GM12878 (cell line): ENCODE results near the gene HOXC13. TPM values are rescaled to one million over a fixed set of nuclear protein-coding genes. Genes with fewer than 3 reads are reported as not detected.

Source experiments
- ATAC-seq: fragments of 200-7000 bp; cut with Tn5 transposase; 3 replicates; pipeline ENCODE4 v1.9.1; 2020; ENCODE audit warnings: mild to moderate bottlenecking, moderate library complexity
- BruUV-seq: library from RNA; stranded (reverse); fragments of 400-500 nt; replicated peaks from 2 replicates; lab custom pipeline; 2021; lab: Mats Ljungman, UMichigan
- CTCF ChIA-PET: fragments of 300-600 bp; sonication (Branson Sonifier 250); formaldehyde crosslinking; extraction: SDS; loops from one replicate; lab custom pipeline; 2021; ENCODE audit warnings: inconsistent platforms; lab: Yijun Ruan, JAX
- POLR2A ChIA-PET: fragments of 350-600 bp; formaldehyde crosslinking; extraction: SDS; loops from one replicate; lab custom pipeline; 2021; ENCODE audit warnings: inconsistent platforms; lab: Charles Lee
- RAD21 ChIA-PET: fragments of 300-600 bp; sonication (Branson Sonifier 250); formaldehyde crosslinking; loops from one replicate; lab custom pipeline; 2023; ENCODE audit warnings: antibody characterized with exemption; ENCODE audit not compliant: unreplicated experiment; lab: Charles Lee
- SMC1A ChIA-PET: fragments of 300-600 bp; sonication (Branson Sonifier 250); formaldehyde crosslinking; loops from one replicate; lab custom pipeline; 2023; ENCODE audit not compliant: unreplicated experiment, uncharacterized antibody; lab: Charles Lee
- DNase-seq: peaks from one replicate; pipeline ENCODE4 v3.0.0-alpha.2; 2011; ENCODE audit warnings: low read depth, low spot score
- FAIRE-seq: peaks from 3 replicates; lab custom pipeline; 2011; peaks lifted over from hg19 to GRCh38; lab: Jason Lieb, UNC
- H2AFZ ChIP-seq: 2 replicates; pipeline ENCODE4 v1.6.0; 2011; ENCODE audit warnings: low read depth, low read length, control low read depth; ENCODE audit not compliant: control insufficient read depth
- H3K27ac ChIP-seq: 2 replicates; pipeline ENCODE4 v1.5.1; 2011; ENCODE audit warnings: control low read depth; ENCODE audit not compliant: control insufficient read depth, insufficient read depth
- H3K27me3 ChIP-seq, 2 experiments: replicated peaks in 1 of 2; 2 replicates each; pipeline versions ENCODE4 v1.6.0 to v1.6.1; 2011; ENCODE audit warnings: low read length in 1 of 2; ENCODE audit not compliant: control insufficient read depth in 2 of 2, insufficient read depth in 2 of 2
- H3K36me3 ChIP-seq, 2 experiments: 2 replicates each; pipeline ENCODE4 v1.5.1; 2011; ENCODE audit warnings: low read length in 1 of 2; ENCODE audit not compliant: control insufficient read depth in 2 of 2, insufficient read depth in 2 of 2
- H3K4me1 ChIP-seq: 2 replicates; pipeline ENCODE4 v1.6.1; 2011; ENCODE audit warnings: mild to moderate bottlenecking, low read length, moderate library complexity, mixed read lengths; ENCODE audit not compliant: control insufficient read depth, insufficient read depth
- H3K4me2 ChIP-seq: 2 replicates; pipeline ENCODE4 v1.6.0; 2011; ENCODE audit warnings: control low read depth; ENCODE audit not compliant: control insufficient read depth, insufficient read depth
- H3K4me3 ChIP-seq: fragments of 200-600 bp; sonication (generic); 2 replicates; pipeline ENCODE4 v1.5.1; 2016
- H3K79me2 ChIP-seq: 2 replicates; pipeline ENCODE4 v1.6.0; 2011; ENCODE audit warnings: low read length; ENCODE audit not compliant: control insufficient read depth, insufficient read depth
- H3K9ac ChIP-seq: 2 replicates; pipeline ENCODE4 v1.8.0; 2011; ENCODE audit warnings: low read length, control low read depth, mixed read lengths; ENCODE audit not compliant: control insufficient read depth, insufficient read depth
- H3K9me3 ChIP-seq: replicated peaks from 3 replicates; pipeline ENCODE4 v1.5.1; 2011; ENCODE audit warnings: mild to moderate bottlenecking, low read length; ENCODE audit not compliant: control insufficient read depth, insufficient read depth
- H4K20me1 ChIP-seq: 2 replicates; pipeline ENCODE4 v1.6.0; 2011; ENCODE audit not compliant: control insufficient read depth, insufficient read depth
- BHLHE40 ChIP-seq, 2 experiments: fragments of 450-650 bp in 1 of 2; IDR thresholded peaks; 2 replicates each; pipeline ENCODE4 v1.6.1; 2011 to 2017; ENCODE audit warnings: low read depth in 2 of 2, borderline replicate concordance in 1 of 2, improper control_type of control experiment in 1 of 2, low read length in 1 of 2, mild to moderate bottlenecking in 1 of 2
- CHD2 ChIP-seq: IDR thresholded peaks from 2 replicates; pipeline ENCODE4 v1.6.1; 2011; ENCODE audit warnings: low read depth, low read length, improper control_type of control experiment, borderline replicate concordance
- ESRRA ChIP-seq: IDR thresholded peaks from 2 replicates; pipeline ENCODE4 v1.6.1; 2012; ENCODE audit warnings: mild to moderate bottlenecking, low read length, improper control_type of control experiment
- FOS ChIP-seq: IDR thresholded peaks from 3 replicates; pipeline ENCODE4 v1.6.1; 2011; ENCODE audit warnings: borderline replicate concordance; ENCODE audit not compliant: insufficient read length; ENCODE audit errors: extremely low read depth
- GABPA ChIP-seq: IDR thresholded peaks from 2 replicates; pipeline ENCODE4 v1.6.1; 2014; ENCODE audit warnings: antibody characterized with exemption, low read depth, mild to moderate bottlenecking, inconsistent platforms
- HCFC1 ChIP-seq: fragments of 150-350 bp; IDR thresholded peaks from 2 replicates; pipeline ENCODE4 v1.6.1; 2014; ENCODE audit warnings: low read length
- IKZF1 ChIP-seq: fragments of 450-650 bp; conservative IDR thresholded peaks from 2 replicates; pipeline ENCODE4 v1.6.1; 2017; ENCODE audit warnings: antibody characterized with exemption, mild to moderate bottlenecking
- JUND ChIP-seq: IDR thresholded peaks from 2 replicates; pipeline ENCODE4 v1.6.1; 2012; ENCODE audit warnings: low read depth, mild to moderate bottlenecking, low read length, improper control_type of control experiment, moderate library complexity
- NBN ChIP-seq: fragments of 450-650 bp; IDR thresholded peaks from 2 replicates; pipeline ENCODE4 v1.6.1; 2016
- NFIC ChIP-seq: IDR thresholded peaks from 2 replicates; pipeline ENCODE4 v1.6.1; 2012; ENCODE audit warnings: low read depth, mild to moderate bottlenecking, inconsistent platforms, low read length, moderate library complexity
- NFYA ChIP-seq: IDR thresholded peaks from 2 replicates; pipeline ENCODE4 v1.6.1; 2011; ENCODE audit warnings: low read depth, mild to moderate bottlenecking, low read length, improper control_type of control experiment, borderline replicate concordance
- NFYB ChIP-seq: IDR thresholded peaks from 2 replicates; pipeline ENCODE4 v1.6.1; 2011; ENCODE audit warnings: low read depth, mild to moderate bottlenecking, low read length, improper control_type of control experiment, moderate library complexity; ENCODE audit not compliant: insufficient read depth
- RAD51 ChIP-seq: fragments of 450-650 bp; IDR thresholded peaks from 2 replicates; pipeline ENCODE4 v1.6.1; 2016; ENCODE audit warnings: moderate library complexity, mild to moderate bottlenecking, inconsistent platforms
- SP1 ChIP-seq: IDR thresholded peaks from one replicate; pipeline ENCODE4 v1.6.1; 2011; ENCODE audit warnings: low read depth, low read length
- ZNF207 ChIP-seq: fragments of 450-650 bp; IDR thresholded peaks from 2 replicates; pipeline ENCODE4 v1.6.1; 2014; ENCODE audit warnings: antibody characterized with exemption, mild to moderate bottlenecking, borderline replicate concordance
- ZNF24 ChIP-seq: fragments of 450-650 bp; IDR thresholded peaks from 2 replicates; pipeline ENCODE4 v1.6.1; 2017; ENCODE audit warnings: antibody characterized with exemption, mild to moderate bottlenecking
- WGBS: methylation state at CpG from one replicate; pipeline ENCODE4 v1.1.6; 2016; ENCODE audit warnings: low lambda C conversion rate; ENCODE audit not compliant: insufficient replicate concordance, insufficient coverage; ENCODE audit errors: missing lambda C conversion rate; 5-methylcytosine and 5-hydroxymethylcytosine counted together
- in situ Hi-C: fragments of 300-500 bp; cut with MboI; formaldehyde crosslinking; loops from 9 replicates; pipeline ENCODE4 v1.14.3; 2018; ENCODE audit warnings: mixed read lengths
- intact Hi-C: fragments of 100-400 bp; cut with micrococcal nuclease; formaldehyde crosslinking; loops from one replicate; pipeline ENCODE4 v1.14.2; 2022; ENCODE audit not compliant: unreplicated experiment
- polyA plus RNA-seq, 11 experiments: library from polyadenylated mRNA; depleted of rRNA in 4 of 11; unstranded in 6 of 11; stranded (reverse) in 5 of 11; fragments of >200 nt; fragmentation: Nextera tagmentation in 4 of 11; fragmentation: Illumina TruSeq in 1 of 11; extraction: Ambion mirVana in 4 of 11; extraction: Trizol in 1 of 11; gene quantifications; 1 replicate in 1 of 11; 2 replicates in 10 of 11; pipeline versions ENCODE4 v1.2.1 to v1.2.3, GENCODE V29; 2011 to 2016; ENCODE audit warnings: inconsistent platforms in 2 of 11, missing spikeins in 2 of 11, low read depth in 1 of 11
- total RNA-seq, 4 experiments: library from RNA; depleted of rRNA in 3 of 4; stranded (reverse); fragments of >200 nt in 3 of 4; fragmentation: Illumina TruSeq in 1 of 4; extraction: Trizol in 1 of 4; gene quantifications; 2 replicates each; pipeline versions ENCODE4 v1.2.1 to v1.2.3, GENCODE V29; 2013 to 2021
- TF ChIP-seq, protein P1 (sequence below): fragments of 450-650 bp; IDR thresholded peaks from 2 replicates; pipeline ENCODE4 v1.6.1; 2017; ENCODE audit warnings: low read depth, mild to moderate bottlenecking, moderate library complexity
- TF ChIP-seq, protein P2 (sequence below): IDR thresholded peaks from 2 replicates; pipeline ENCODE4 v1.6.1; 2012; ENCODE audit warnings: improper control_type of control experiment, low read depth, low read length; ENCODE audit not compliant: insufficient replicate concordance
- TF ChIP-seq, protein P3 (sequence below): fragments of 150-350 bp; IDR thresholded peaks from 2 replicates; pipeline ENCODE4 v1.6.1; 2014; ENCODE audit warnings: mild to moderate bottlenecking, low read depth, low read length

Gene HOXC13
- total and polyA plus RNA-seq, 10 of the 15 experiments (the other 5 are each of a cell fraction or from before 2014, with no cell fraction given), result not detected

DNA sequence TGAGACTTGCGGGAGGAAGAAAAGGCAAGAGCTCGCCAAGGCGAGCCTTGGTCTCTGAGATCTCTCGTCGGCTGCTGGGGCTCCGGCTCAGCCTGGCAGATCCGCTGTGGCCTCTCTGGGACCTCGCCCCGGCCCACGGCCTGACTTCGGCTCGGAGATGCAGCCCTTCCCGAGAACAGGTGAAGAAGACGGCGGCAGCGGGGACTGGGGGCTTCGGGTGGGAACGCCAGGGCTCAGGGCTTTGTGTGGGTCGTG lies 55.3 kb downstream of the HOXC13 start:
- in situ Hi-C loops (no loop called here), intact Hi-C loops (no loop called here)
- Histone ChIP-seq H3K4me3 (no peak overlapping the region), H3K27ac (no peak overlapping the region), H3K79me2 (no peaks in the 10 kb centered on the region), H3K4me1 (peaks cover 14% of the 10 kb centered on the region), H3K36me3 (no peaks in the 10 kb centered on the region), H3K9ac (no peak overlapping the region), H3K9me3 (no peaks in the 10 kb centered on the region), H3K4me2 (no peak overlapping the region), H4K20me1 (no peaks in the 10 kb centered on the region), H2AFZ (no peak overlapping the region), H3K27me3 (peaks cover 29 to 55% of the 10 kb centered on the region in 2 experiments)
- no TSS peak for BruUV-seq
- ChIA-PET CTCF (interaction anchor here (1.5 kb wide), 1 partner anchor 12 kb away, joined by 3 read pairs; no protein-coding TSS in a partner anchor), POLR2A (no interaction called here), SMC1A (no interaction called here), RAD21 (no interaction called here)
- 11% methylated on average over 18 of the region's 19 CpGs for WGBS
- DNase-seq (no peak), FAIRE-seq (no peak), ATAC-seq (no peak)
- no peak for TF ChIP-seq ZNF24
- TF ChIP-seq, protein P1, sequence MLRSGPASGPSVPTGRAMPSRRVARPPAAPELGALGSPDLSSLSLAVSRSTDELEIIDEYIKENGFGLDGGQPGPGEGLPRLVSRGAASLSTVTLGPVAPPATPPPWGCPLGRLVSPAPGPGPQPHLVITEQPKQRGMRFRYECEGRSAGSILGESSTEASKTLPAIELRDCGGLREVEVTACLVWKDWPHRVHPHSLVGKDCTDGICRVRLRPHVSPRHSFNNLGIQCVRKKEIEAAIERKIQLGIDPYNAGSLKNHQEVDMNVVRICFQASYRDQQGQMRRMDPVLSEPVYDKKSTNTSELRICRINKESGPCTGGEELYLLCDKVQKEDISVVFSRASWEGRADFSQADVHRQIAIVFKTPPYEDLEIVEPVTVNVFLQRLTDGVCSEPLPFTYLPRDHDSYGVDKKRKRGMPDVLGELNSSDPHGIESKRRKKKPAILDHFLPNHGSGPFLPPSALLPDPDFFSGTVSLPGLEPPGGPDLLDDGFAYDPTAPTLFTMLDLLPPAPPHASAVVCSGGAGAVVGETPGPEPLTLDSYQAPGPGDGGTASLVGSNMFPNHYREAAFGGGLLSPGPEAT, result no peak
- no peak for TF ChIP-seq ESRRA
- TF ChIP-seq IKZF1, result no peak
- no peak for TF ChIP-seq GABPA
- no peak for TF ChIP-seq JUND
- no peak for TF ChIP-seq FOS
- no peak for TF ChIP-seq SP1
- no peak for TF ChIP-seq ZNF207
- no peak for TF ChIP-seq CHD2
- no peak for TF ChIP-seq NFYA
- no peak for TF ChIP-seq HCFC1
- TF ChIP-seq, protein P2, sequence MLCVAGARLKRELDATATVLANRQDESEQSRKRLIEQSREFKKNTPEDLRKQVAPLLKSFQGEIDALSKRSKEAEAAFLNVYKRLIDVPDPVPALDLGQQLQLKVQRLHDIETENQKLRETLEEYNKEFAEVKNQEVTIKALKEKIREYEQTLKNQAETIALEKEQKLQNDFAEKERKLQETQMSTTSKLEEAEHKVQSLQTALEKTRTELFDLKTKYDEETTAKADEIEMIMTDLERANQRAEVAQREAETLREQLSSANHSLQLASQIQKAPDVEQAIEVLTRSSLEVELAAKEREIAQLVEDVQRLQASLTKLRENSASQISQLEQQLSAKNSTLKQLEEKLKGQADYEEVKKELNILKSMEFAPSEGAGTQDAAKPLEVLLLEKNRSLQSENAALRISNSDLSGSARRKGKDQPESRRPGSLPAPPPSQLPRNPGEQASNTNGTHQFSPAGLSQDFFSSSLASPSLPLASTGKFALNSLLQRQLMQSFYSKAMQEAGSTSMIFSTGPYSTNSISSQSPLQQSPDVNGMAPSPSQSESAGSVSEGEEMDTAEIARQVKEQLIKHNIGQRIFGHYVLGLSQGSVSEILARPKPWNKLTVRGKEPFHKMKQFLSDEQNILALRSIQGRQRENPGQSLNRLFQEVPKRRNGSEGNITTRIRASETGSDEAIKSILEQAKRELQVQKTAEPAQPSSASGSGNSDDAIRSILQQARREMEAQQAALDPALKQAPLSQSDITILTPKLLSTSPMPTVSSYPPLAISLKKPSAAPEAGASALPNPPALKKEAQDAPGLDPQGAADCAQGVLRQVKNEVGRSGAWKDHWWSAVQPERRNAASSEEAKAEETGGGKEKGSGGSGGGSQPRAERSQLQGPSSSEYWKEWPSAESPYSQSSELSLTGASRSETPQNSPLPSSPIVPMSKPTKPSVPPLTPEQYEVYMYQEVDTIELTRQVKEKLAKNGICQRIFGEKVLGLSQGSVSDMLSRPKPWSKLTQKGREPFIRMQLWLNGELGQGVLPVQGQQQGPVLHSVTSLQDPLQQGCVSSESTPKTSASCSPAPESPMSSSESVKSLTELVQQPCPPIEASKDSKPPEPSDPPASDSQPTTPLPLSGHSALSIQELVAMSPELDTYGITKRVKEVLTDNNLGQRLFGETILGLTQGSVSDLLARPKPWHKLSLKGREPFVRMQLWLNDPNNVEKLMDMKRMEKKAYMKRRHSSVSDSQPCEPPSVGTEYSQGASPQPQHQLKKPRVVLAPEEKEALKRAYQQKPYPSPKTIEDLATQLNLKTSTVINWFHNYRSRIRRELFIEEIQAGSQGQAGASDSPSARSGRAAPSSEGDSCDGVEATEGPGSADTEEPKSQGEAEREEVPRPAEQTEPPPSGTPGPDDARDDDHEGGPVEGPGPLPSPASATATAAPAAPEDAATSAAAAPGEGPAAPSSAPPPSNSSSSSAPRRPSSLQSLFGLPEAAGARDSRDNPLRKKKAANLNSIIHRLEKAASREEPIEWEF, result no peak
- TF ChIP-seq NFYB, result no peak
- TF ChIP-seq RAD51, result no peak
- TF ChIP-seq NFIC, result no peak
- TF ChIP-seq, protein P3, sequence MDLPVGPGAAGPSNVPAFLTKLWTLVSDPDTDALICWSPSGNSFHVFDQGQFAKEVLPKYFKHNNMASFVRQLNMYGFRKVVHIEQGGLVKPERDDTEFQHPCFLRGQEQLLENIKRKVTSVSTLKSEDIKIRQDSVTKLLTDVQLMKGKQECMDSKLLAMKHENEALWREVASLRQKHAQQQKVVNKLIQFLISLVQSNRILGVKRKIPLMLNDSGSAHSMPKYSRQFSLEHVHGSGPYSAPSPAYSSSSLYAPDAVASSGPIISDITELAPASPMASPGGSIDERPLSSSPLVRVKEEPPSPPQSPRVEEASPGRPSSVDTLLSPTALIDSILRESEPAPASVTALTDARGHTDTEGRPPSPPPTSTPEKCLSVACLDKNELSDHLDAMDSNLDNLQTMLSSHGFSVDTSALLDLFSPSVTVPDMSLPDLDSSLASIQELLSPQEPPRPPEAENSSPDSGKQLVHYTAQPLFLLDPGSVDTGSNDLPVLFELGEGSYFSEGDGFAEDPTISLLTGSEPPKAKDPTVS, result no peak
- TF ChIP-seq NBN, result no peak
- no peak for TF ChIP-seq BHLHE40 (IDR thresholded peaks at IDR 0.05; ENCODE audit: borderline replicate concordance in 1 of 2, low read depth in 2 of 2, low read length in 1 of 2)
